ENCODE measurements around the gene PDE10A. TPM values are rescaled to one million over a fixed set of nuclear protein-coding genes. Genes with fewer than 3 reads are reported as not detected.

PDE10A gene
- total and polyA plus RNA-seq, 2 of the 8 experiments (the other 6 are each of a cell fraction or from before 2014, with no cell fraction given), result 1.1 to 2.4 TPM

GRCh38 chr6:165545806-165546205, 117.2 kb downstream of the PDE10A start:
- 88% methylated on average over 2 of the region's 2 CpGs; no CpG with 5 or more reads in 1 of the 2 experiments for WGBS, 2 experiments (ENCODE audit: extremely low coverage in 1 of 2, insufficient coverage in 1 of 2, insufficient read length in 1 of 2, insufficient replicate concordance in 2 of 2, low coverage in 1 of 2, low lambda C conversion rate in 2 of 2, missing lambda C conversion rate in 1 of 2)
- Histone ChIP-seq H3K56ac (replicated peaks; ENCODE audit: insufficient read length, low read depth, low read length) (no peak overlapping the region), H3K4ac (replicated peaks; ENCODE audit: insufficient read length, low read depth, low read length) (no peak overlapping the region), H3K23ac (ENCODE audit: insufficient read length) (no peak overlapping the region), H3K4me1 (replicated peaks in 1 of 4; ENCODE audit: control insufficient read depth in 3 of 4, insufficient read depth in 4 of 4, low read length in 3 of 4) (no peaks in the 10 kb centered on the region), H3K18ac (ENCODE audit: extremely low read depth, low read length) (no peak overlapping the region), H3K14ac (ENCODE audit: insufficient read length) (no peak overlapping the region), H4K91ac (replicated peaks; ENCODE audit: insufficient read length, low read length) (no peak overlapping the region), H3K79me1 (ENCODE audit: low read depth, low read length) (no peaks in the 10 kb centered on the region), H2BK15ac (ENCODE audit: low read length) (no peak overlapping the region), H3K4me3 (ENCODE audit: extremely low read depth in 1 of 4, insufficient read depth in 2 of 4, low read depth in 3 of 4, low read length in 4 of 4) (no peak overlapping the region), H2AK5ac (ENCODE audit: low read depth, low read length) (no peak overlapping the region), H2BK120ac (replicated peaks; ENCODE audit: low read depth, low read length) (no peak overlapping the region), H3K9me3 (ENCODE audit: insufficient read depth in 2 of 2, low read depth in 1 of 2, low read length in 1 of 2) (no peaks in the 10 kb centered on the region), H2BK12ac (ENCODE audit: low read depth, low read length) (no peak overlapping the region), H4K5ac (ENCODE audit: insufficient read length, low read depth, low read length) (no peak overlapping the region), H3K9ac (replicated peaks in 1 of 4; ENCODE audit: extremely low read depth in 1 of 4, low read depth in 3 of 4, low read length in 3 of 4) (no peak overlapping the region), H3K23me2 (ENCODE audit: low read depth, low read length) (no peaks in the 10 kb centered on the region), H3K27me3 (replicated peaks in 1 of 4; ENCODE audit: control insufficient read depth in 3 of 4, extremely low read depth in 1 of 4, insufficient read depth in 3 of 4, low read length in 3 of 4) (no peaks in the 10 kb centered on the region), H4K8ac (ENCODE audit: extremely low read depth, insufficient read depth, low read length) (no peak overlapping the region), H3K36me3 (ENCODE audit: control insufficient read depth in 2 of 4, insufficient read depth in 4 of 4, low read length in 3 of 4) (no peaks in the 10 kb centered on the region), H4K20me1 (replicated peaks in 1 of 2; ENCODE audit: control insufficient read depth in 1 of 2, insufficient read depth in 2 of 2, low read length in 2 of 2) (no peaks in the 10 kb centered on the region), H3K27ac (ENCODE audit: low read depth, low read length) (no peak overlapping the region), H3K79me2 (ENCODE audit: control insufficient read depth in 1 of 2, insufficient read depth in 2 of 2, low read length in 2 of 2) (no peaks in the 10 kb centered on the region), H2BK5ac (ENCODE audit: low read depth, low read length) (no peak overlapping the region), H2BK20ac (ENCODE audit: low read length) (no peak overlapping the region), H3K4me2 (ENCODE audit: insufficient read depth in 1 of 2, low read depth in 2 of 2, low read length in 2 of 2) (no peak overlapping the region), H2AFZ (ENCODE audit: low read length) (no peak overlapping the region)
- ChIA-PET POLR2A (ENCODE audit: partially characterized antibody) (no interaction called here), CTCF (ENCODE audit: partially characterized antibody) (interaction anchor here (0.5 kb wide), 1 partner anchor 199 kb away, joined by 3 read pairs; no protein-coding TSS in a partner anchor)
- no peak for FAIRE-seq
- no peak for DNase-seq (ENCODE audit: low read depth in 1 of 2, low spot score in 2 of 2)
- TF ChIP-seq SP4 (IDR thresholded peaks at IDR 0.05; ENCODE audit: low read length) (no peak), RBBP5 (IDR thresholded peaks at IDR 0.05; ENCODE audit: borderline replicate concordance, low read depth, low read length) (no peak), TAF7 (optimal IDR thresholded peaks at IDR 0.05; ENCODE audit: borderline replicate concordance, low read depth, low read length) (no peak), E2F6 (IDR thresholded peaks at IDR 0.05) (no peak), USF2 (IDR thresholded peaks at IDR 0.05; ENCODE audit: low read length) (no peak), HDAC2 (IDR thresholded peaks at IDR 0.05; ENCODE audit: borderline replicate concordance in 1 of 2, low read depth in 2 of 2, low read length in 2 of 2) (no peak), SUZ12 (IDR thresholded peaks at IDR 0.05; ENCODE audit: low read length) (no peak), YY1 (IDR thresholded peaks at IDR 0.05; ENCODE audit: low read depth, low read length) (no peak), RNF2 (IDR thresholded peaks at IDR 0.05; ENCODE audit: borderline replicate concordance, low read depth, low read length, missing control alignments, poor library complexity, severe bottlenecking) (no peak), RFX5 (IDR thresholded peaks at IDR 0.05; ENCODE audit: borderline replicate concordance, low read depth, low read length) (no peak), CEBPB (IDR thresholded peaks at IDR 0.05; ENCODE audit: low read depth, low read length) (no peak), TCF12 (IDR thresholded peaks at IDR 0.05; ENCODE audit: low read depth, low read length) (no peak)
